Thymus (tissue), 11 donors: ENCODE data around the gene PCGF5. TPM values are rescaled to one million over a fixed set of nuclear protein-coding genes. Genes with fewer than 3 reads are reported as not detected.
"Not testable (repeated sequence)": the region's sequence is repeated elsewhere in the genome, so short reads cannot be mapped to it uniquely, and the experiment has no call there.

ENCODE experiments used
- DNase-seq, 9 donors: peaks; one replicate each; pipeline ENCODE4 v3.0.0-alpha.2; 2013; ENCODE audit warnings: low spot score in 9 of 9, low read depth in 6 of 9, missing footprints in 1 of 9
- H3K27ac ChIP-seq, 2 donors: one replicate each; pipeline ENCODE4 v1.5.1; 2013; ENCODE audit warnings: control low read depth in 1 of 2, low read depth in 1 of 2, low read length in 1 of 2, mild to moderate bottlenecking in 1 of 2, moderate library complexity in 1 of 2
- H3K27me3 ChIP-seq, 2 donors: one replicate each; pipeline ENCODE4 v1.5.1; 2013; ENCODE audit warnings: low read length in 1 of 2; ENCODE audit not compliant: control insufficient read depth in 2 of 2, insufficient read depth in 1 of 2
- H3K36me3 ChIP-seq, 2 donors: one replicate each; pipeline ENCODE4 v1.5.1; 2013; ENCODE audit warnings: low read length in 1 of 2, mild to moderate bottlenecking in 1 of 2, moderate library complexity in 1 of 2; ENCODE audit not compliant: control insufficient read depth in 2 of 2, insufficient read depth in 2 of 2
- H3K4me1 ChIP-seq, 2 donors: one replicate each; pipeline ENCODE4 v1.5.1; 2013; ENCODE audit warnings: low read length in 2 of 2; ENCODE audit not compliant: control insufficient read depth in 2 of 2, insufficient read depth in 2 of 2
- H3K4me3 ChIP-seq, 2 donors: one replicate each; pipeline ENCODE4 v1.5.1; 2013; ENCODE audit warnings: low read length in 2 of 2, control low read depth in 1 of 2, mild to moderate bottlenecking in 1 of 2
- H3K9me3 ChIP-seq, 2 donors: one replicate each; pipeline ENCODE4 v1.5.1; 2013; ENCODE audit warnings: low read length in 1 of 2, mild to moderate bottlenecking in 1 of 2; ENCODE audit not compliant: control insufficient read depth in 2 of 2, insufficient read depth in 1 of 2
- WGBS: extraction: QIAGEN DNeasy Blood & Tissue Kit; methylation state at CpG from one replicate; pipeline ENCODE4 v1.1.7; 2013; 5-methylcytosine and 5-hydroxymethylcytosine counted together
- polyA plus RNA-seq: library from polyadenylated mRNA; stranded (reverse); fragments of 200-250 nt; gene quantifications from one replicate; pipeline ENCODE4 v1.2.3, GENCODE V29; 2013
- total RNA-seq: library from RNA; stranded (reverse); fragments of 120-200 nt; gene quantifications from one replicate; pipeline ENCODE4 v1.2.4, GENCODE V29; 2013
- donor health status: healthy.

PCGF5 gene
- total and polyA plus RNA-seq, 2 donors = 29.9 to 37.5 TPM

DNA sequence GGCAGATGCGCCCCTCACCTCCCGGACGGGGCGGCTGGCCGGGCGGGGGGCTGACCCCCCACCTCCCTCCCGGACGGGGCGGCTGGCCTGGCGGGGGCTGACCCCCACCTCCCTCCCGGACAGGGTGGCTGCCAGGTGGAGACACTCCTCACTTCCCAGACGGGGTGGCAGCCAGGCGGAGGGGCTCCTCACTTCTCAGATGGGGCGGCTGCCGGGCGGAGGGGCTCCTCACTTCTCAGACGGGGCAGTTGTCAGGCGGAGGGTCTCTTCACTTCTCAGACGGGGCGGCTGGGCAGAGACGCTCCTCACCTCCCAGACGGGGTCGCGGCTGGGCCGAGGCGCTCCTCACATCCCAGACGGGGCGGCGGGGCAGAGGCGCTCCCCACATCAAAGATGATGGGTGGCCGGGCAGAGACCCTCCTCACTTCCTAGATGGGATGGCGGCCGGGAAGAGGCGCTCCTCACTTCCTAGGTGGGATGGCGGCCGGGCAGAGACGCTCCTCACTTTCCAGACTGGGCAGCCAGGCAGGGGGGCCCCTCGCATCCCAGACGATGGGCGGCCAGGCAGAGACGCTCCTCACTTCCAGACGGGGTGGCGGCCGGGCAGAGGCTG lies 102.9 kb downstream of the PCGF5 start:
- H3K27me3 ChIP-seq, H3K4me3 ChIP-seq, H3K9me3 ChIP-seq, H3K4me1 ChIP-seq, DNase-seq, H3K27ac ChIP-seq, H3K36me3 ChIP-seq: not testable (repeated sequence)
- WGBS = 96% methylated on average over 44 of the region's 44 CpGs

DNA sequence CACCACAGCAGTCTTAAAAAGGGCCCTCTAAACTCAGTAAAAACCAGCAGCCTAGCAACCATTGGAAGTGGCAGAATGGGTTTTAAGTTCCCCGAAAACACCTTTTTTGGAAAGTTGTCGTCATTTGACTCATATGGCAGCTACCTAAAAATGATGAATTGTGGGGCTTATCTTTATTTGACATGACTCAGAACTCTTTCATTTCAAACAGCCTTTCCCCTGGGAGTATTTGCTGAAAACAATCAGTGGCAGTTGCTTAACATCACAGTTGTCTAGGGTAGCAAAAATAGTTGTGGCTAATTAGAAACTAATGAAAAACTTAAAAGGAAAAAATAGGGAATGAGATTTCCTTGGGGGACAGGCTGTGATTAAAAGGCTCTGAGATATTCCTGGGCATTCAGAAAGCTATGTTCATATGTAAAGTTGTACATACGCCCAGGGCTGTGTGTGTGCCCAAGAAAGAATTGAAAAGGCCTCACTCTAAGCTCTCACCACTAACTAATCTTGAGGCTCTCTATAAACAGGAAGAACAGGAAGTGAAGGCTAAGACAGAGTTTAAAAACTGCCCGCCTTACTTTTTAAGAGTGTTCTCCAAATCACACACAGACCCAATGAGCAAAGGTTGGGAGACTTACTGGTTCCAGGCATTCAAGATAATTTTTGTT lies 108.0 kb downstream of the PCGF5 start:
- no peak overlapping the region for H3K27ac ChIP-seq

More for the DNA sequence above, 108.0 kb downstream of the PCGF5 start:
- no peaks in the 10 kb centered on the region for H3K27me3 ChIP-seq
- DNase-seq = no peak
- WGBS = 96% methylated on average over 4 of the region's 4 CpGs
- no peaks in the 10 kb centered on the region for H3K4me1 ChIP-seq
- no peaks in the 10 kb centered on the region for H3K36me3 ChIP-seq
- H3K4me3 ChIP-seq = no peak overlapping the region
- H3K9me3 ChIP-seq = no peaks in the 10 kb centered on the region

Other genes starting within 250 kb of the PCGF5 start
- 3.9 TPM for gene HECTD2, start 189.7 kb downstream of the PCGF5 start, total RNA-seq
- gene HECTD2, start 189.7 kb downstream of the PCGF5 start, polyA plus RNA-seq = 8.1 TPM